IMR-90 (cell line): ENCODE data around the gene OR52I1. TPM values are rescaled to one million over a fixed set of nuclear protein-coding genes. Genes with fewer than 3 reads are reported as not detected.

ENCODE experiments used
- ATAC-seq: fragments of 200-7000 bp; cut with Tn5 transposase; 2 replicates; pipeline ENCODE4 v1.9.1; 2020; ENCODE audit warnings: low read depth, mild to moderate bottlenecking, moderate library complexity
- BruUV-seq: library from RNA; stranded (reverse); fragments of 400-500 nt; replicated peaks from 2 replicates; lab custom pipeline; 2021; lab: Mats Ljungman, UMichigan
- CTCF ChIA-PET: fragments of 300-600 bp; formaldehyde crosslinking; extraction: SDS; loops from one replicate; lab custom pipeline; 2021; ENCODE audit warnings: antibody characterized with exemption; lab: Yijun Ruan, JAX
- POLR2A ChIA-PET: fragments of 300-600 bp; sonication (Branson Sonifier 250); formaldehyde crosslinking; loops from one replicate; lab custom pipeline; 2022; ENCODE audit warnings: antibody characterized with exemption; ENCODE audit not compliant: unreplicated experiment; lab: Charles Lee
- DNase-seq: peaks from one replicate; pipeline ENCODE4 v3.0.0; 2013
- H2AFZ ChIP-seq: replicated peaks from 2 replicates; pipeline ENCODE3; 2013; ENCODE audit warnings: low read length, mild to moderate bottlenecking; ENCODE audit not compliant: poor library complexity
- H2AK5ac ChIP-seq: 2 replicates; pipeline ENCODE4 v1.6.1; 2013; ENCODE audit warnings: low read depth, low read length, inconsistent platforms
- H2AK9ac ChIP-seq: replicated peaks from 2 replicates; pipeline ENCODE3; 2013; ENCODE audit warnings: mild to moderate bottlenecking, low read depth, low read length, moderate library complexity; ENCODE audit not compliant: poor library complexity
- H2BK120ac ChIP-seq: 2 replicates; pipeline ENCODE4 v1.6.1; 2013; ENCODE audit warnings: low read depth, low read length, inconsistent platforms
- H2BK15ac ChIP-seq: 3 replicates; pipeline ENCODE4 v1.6.1; 2013; ENCODE audit warnings: low read depth, low read length, inconsistent platforms
- H2BK20ac ChIP-seq: 2 replicates; pipeline ENCODE4 v1.6.1; 2013; ENCODE audit warnings: low read depth, mild to moderate bottlenecking, inconsistent platforms, low read length, moderate library complexity
- H2BK5ac ChIP-seq: 2 replicates; pipeline ENCODE4 v1.6.1; 2013; ENCODE audit warnings: mild to moderate bottlenecking, low read depth, low read length, inconsistent platforms; ENCODE audit not compliant: poor library complexity, severe bottlenecking
- H3K14ac ChIP-seq: replicated peaks from 2 replicates; pipeline ENCODE4 v1.6.1; 2013; ENCODE audit warnings: low read depth, low read length, inconsistent platforms
- H3K18ac ChIP-seq: 2 replicates; pipeline ENCODE4 v1.6.1; 2013; ENCODE audit warnings: low read depth, low read length, control low read depth
- H3K23ac ChIP-seq: 2 replicates; pipeline ENCODE4 v1.6.1; 2013; ENCODE audit warnings: low read depth, low read length, inconsistent platforms
- H3K27ac ChIP-seq: 2 replicates; pipeline ENCODE4 v1.5.1; 2013; ENCODE audit warnings: mild to moderate bottlenecking, control low read depth, low read length; ENCODE audit not compliant: insufficient read depth
- H3K27me3 ChIP-seq: 2 replicates; pipeline ENCODE4 v1.6.1; 2013; ENCODE audit warnings: low read length; ENCODE audit not compliant: control insufficient read depth, insufficient read depth
- H3K36me3 ChIP-seq: 2 replicates; pipeline ENCODE4 v1.6.1; 2013; ENCODE audit warnings: low read length, mixed read lengths; ENCODE audit not compliant: control insufficient read depth, insufficient read depth
- H3K4ac ChIP-seq: 2 replicates; pipeline ENCODE4 v1.6.1; 2013; ENCODE audit warnings: low read depth, low read length, inconsistent platforms
- H3K4me1 ChIP-seq: 2 replicates; pipeline ENCODE4 v1.6.1; 2013; ENCODE audit warnings: low read length, mixed read lengths; ENCODE audit not compliant: control insufficient read depth, insufficient read depth
- H3K4me2 ChIP-seq: 2 replicates; pipeline ENCODE4 v1.6.1; 2013; ENCODE audit warnings: low read depth, mild to moderate bottlenecking, control low read depth, low read length, moderate library complexity
- H3K4me3 ChIP-seq: 2 replicates; pipeline ENCODE4 v1.5.1; 2013; ENCODE audit warnings: low read depth, mild to moderate bottlenecking, control low read depth, low read length, moderate library complexity; ENCODE audit not compliant: insufficient read depth
- H3K56ac ChIP-seq: 2 replicates; pipeline ENCODE4 v1.6.1; 2013; ENCODE audit warnings: low read length, inconsistent platforms; ENCODE audit not compliant: insufficient read depth; ENCODE audit errors: extremely low read depth
- H3K79me1 ChIP-seq, 2 experiments: 2 replicates each; pipeline ENCODE4 v1.6.1; 2013; ENCODE audit warnings: low read length in 2 of 2, inconsistent platforms in 1 of 2, low read depth in 1 of 2
- H3K9ac ChIP-seq: 2 replicates; pipeline ENCODE4 v1.6.1; 2013; ENCODE audit warnings: low read depth, low read length, control low read depth
- H3K9me1 ChIP-seq: 2 replicates; pipeline ENCODE4 v1.6.1; 2013; ENCODE audit warnings: low read length, inconsistent platforms; ENCODE audit not compliant: insufficient read depth
- H3K9me3 ChIP-seq: 2 replicates; pipeline ENCODE4 v1.6.1; 2013; ENCODE audit warnings: low read length; ENCODE audit not compliant: control insufficient read depth, insufficient read depth
- H4K20me1 ChIP-seq: 2 replicates; pipeline ENCODE4 v1.6.1; 2013; ENCODE audit warnings: low read length, inconsistent platforms; ENCODE audit not compliant: insufficient read depth
- H4K5ac ChIP-seq: 2 replicates; pipeline ENCODE4 v1.6.1; 2013; ENCODE audit warnings: mild to moderate bottlenecking, low read depth, low read length, control low read depth
- H4K8ac ChIP-seq, 2 experiments: 2 replicates each; pipeline ENCODE4 v1.6.1; 2013; ENCODE audit warnings: low read depth in 2 of 2, low read length in 2 of 2, control low read depth in 1 of 2, inconsistent platforms in 1 of 2
- H4K91ac ChIP-seq: 2 replicates; pipeline ENCODE4 v1.6.1; 2013; ENCODE audit warnings: low read depth, low read length, inconsistent platforms; ENCODE audit not compliant: insufficient read depth
- CTCF ChIP-seq: conservative IDR thresholded peaks from 2 replicates; pipeline ENCODE4 v1.5.1; 2012; ENCODE audit warnings: mild to moderate bottlenecking, low read depth, low read length, improper control_type of control experiment
- MAZ ChIP-seq: IDR thresholded peaks from 2 replicates; pipeline ENCODE4 v1.6.1; 2012; ENCODE audit warnings: low read depth, mild to moderate bottlenecking, low read length, improper control_type of control experiment, moderate library complexity, borderline replicate concordance
- RAD21 ChIP-seq: IDR thresholded peaks from 2 replicates; pipeline ENCODE4 v1.6.1; 2012; ENCODE audit warnings: low read length, improper control_type of control experiment
- RFX5 ChIP-seq: IDR thresholded peaks from 2 replicates; pipeline ENCODE4 v1.8.0; 2012; ENCODE audit warnings: low read depth, mild to moderate bottlenecking, low read length, moderate library complexity
- WGBS, 2 experiments: methylation state at CpG; one replicate each; pipeline versions ENCODE4 v1.1.5 to v1.1.7; 2013; ENCODE audit warnings: missing lambda C conversion rate in 2 of 2; ENCODE audit not compliant: insufficient read length in 1 of 2; ENCODE audit errors: extremely low coverage in 2 of 2; 5-methylcytosine and 5-hydroxymethylcytosine counted together
- dilution Hi-C: fragments of 300-500 bp; cut with HindIII; formaldehyde crosslinking; loops from one replicate; pipeline ENCODE4 v1.14.3; 2018; ENCODE audit warnings: low sequenced_read_pairs; ENCODE audit not compliant: unreplicated experiment
- in situ Hi-C: fragments of 300-500 bp; cut with MboI; formaldehyde crosslinking; loops from 3 replicates; pipeline ENCODE4 v1.14.3; 2019; ENCODE audit warnings: low sequenced_read_pairs, inconsistent platforms, mixed read lengths
- intact Hi-C: fragments of 100-400 bp; cut with micrococcal nuclease; formaldehyde crosslinking; loops from 2 replicates; pipeline ENCODE4 v1.10.0; 2022
- polyA plus RNA-seq, 3 experiments: library from polyadenylated mRNA; depleted of rRNA; stranded (reverse); fragments of >200 nt; gene quantifications; 2 replicates each; pipeline ENCODE4 v1.2.3, GENCODE V29; 2012; ENCODE audit warnings: low replicate concordance in 1 of 3
- total RNA-seq: library from RNA; depleted of rRNA; stranded (reverse); fragments of >200 nt; gene quantifications from 2 replicates; pipeline ENCODE4 v1.2.3, GENCODE V29; 2012

OR52I1 gene
- total and polyA plus RNA-seq, 2 of the 4 experiments (the other 2 are of a cell fraction), result not detected

- ChIA-PET POLR2A (no interaction called here), CTCF (no interaction called here)
- Histone ChIP-seq H3K9ac (no peak overlapping the region), H3K56ac (no peak overlapping the region), H3K27me3 (no peaks in the 10 kb centered on the region), H2AK9ac (no peak overlapping the region), H3K36me3 (no peaks in the 10 kb centered on the region), H3K4me2 (no peak overlapping the region), H2BK20ac (no peak overlapping the region), H4K8ac (no peak overlapping the region), H3K79me1 (no peaks in the 10 kb centered on the region), H2AK5ac (no peak overlapping the region), H3K9me3 (no peaks in the 10 kb centered on the region), H2BK5ac (no peak overlapping the region), H3K18ac (no peak overlapping the region), H2AFZ (no peak overlapping the region), H3K4ac (no peak overlapping the region), H4K20me1 (no peaks in the 10 kb centered on the region), H3K27ac (no peak overlapping the region), H2BK15ac (no peak overlapping the region), H4K5ac (no peak overlapping the region), H3K4me1 (no peaks in the 10 kb centered on the region), H3K9me1 (no peaks in the 10 kb centered on the region), H4K91ac (no peak overlapping the region), H2BK120ac (no peak overlapping the region), H3K4me3 (no peak overlapping the region), H3K23ac (no peak overlapping the region), H3K14ac (no peak overlapping the region)
- WGBS, 2 experiments, result 77% methylated on average over 6 of the region's 7 CpGs; no CpG with 5 or more reads in 1 of the 2 experiments
- intact Hi-C loops, result no loop called here
- DNase-seq, result no peak
- ATAC-seq, result no peak
- dilution Hi-C loops, result no loop called here
- TF ChIP-seq MAZ (no peak), RFX5 (no peak), CTCF (no peak), RAD21 (no peak)
- BruUV-seq, result no TSS peak
- in situ Hi-C loops, result no loop called here
Observed at GRCh38 chr11:4641501-4641900, 47.7 kb downstream of the OR52I1 start.
